ENCODE results near the gene MEF2A.

GRCh38 chr15:99621767-99622166 is 56.0 kb downstream of the MEF2A start:
- TF ChIP-seq CTCF (IDR thresholded peaks at IDR 0.05) (no peak), POLR2A (IDR thresholded peaks at IDR 0.05) (no peak), POLR2AphosphoS5 (IDR thresholded peaks at IDR 0.05) (no peak)

Measured in breast epithelium (tissue), 3 donors.